ENCODE measurements around the gene CCDC28B. TPM values are rescaled to one million over a fixed set of nuclear protein-coding genes. Genes with fewer than 3 reads are reported as not detected.
A peak's percentile ranks its signal among the peaks of the same experiment; 100 is the strongest.

Gene CCDC28B
- total and polyA plus RNA-seq, 2 of the 13 experiments (the other 11 are each of a cell fraction or from before 2014, with no cell fraction given): 2.6 to 3.5 TPM

GRCh38 chr1:32241001-32241763, 40.8 kb downstream of the CCDC28B start (continued):
- TF ChIP-seq MNT (IDR thresholded peaks at IDR 0.05): no peak
- TF ChIP-seq ZNF740 (CRISPR knock-in tag; IDR thresholded peaks at IDR 0.05): no peak
- TF ChIP-seq ZNF501 (CRISPR knock-in tag; IDR thresholded peaks at IDR 0.05): peak; percentile 51
- peak; percentile 47 for TF ChIP-seq ASH2L (IDR thresholded peaks at IDR 0.05; ENCODE audit: insufficient read length, low read depth, low read length)
- TF ChIP-seq TGIF2 (CRISPR knock-in tag; IDR thresholded peaks at IDR 0.05): peak; percentile 64; the same call in 1 of the 2 replicates
- no peak for TF ChIP-seq SUZ12 (IDR thresholded peaks at IDR 0.05; ENCODE audit: low read depth, low read length)
- peak; percentile 68; the same call in 1 of the 2 replicates for TF ChIP-seq FOXC1 (CRISPR knock-in tag; IDR thresholded peaks at IDR 0.05; ENCODE audit: borderline replicate concordance)
- TF ChIP-seq ATF7 (IDR thresholded peaks at IDR 0.05): no peak
- 0 out of 2 replicates have a peak, but pooled peaks have one; percentile 29 for TF ChIP-seq ATF7 (CRISPR knock-in tag; IDR thresholded peaks at IDR 0.05)
- peak; percentile 73; the same call in 1 of the 2 replicates for TF ChIP-seq TFAP4 (IDR thresholded peaks at IDR 0.05; ENCODE audit: borderline replicate concordance, low read depth)
- 0 out of 2 replicates have a peak, but pooled peaks have one; percentile 28 for TF ChIP-seq ZNF205 (CRISPR knock-in tag; IDR thresholded peaks at IDR 0.05)
- peak; percentile 92 for TF ChIP-seq ZNF18 (CRISPR knock-in tag; IDR thresholded peaks at IDR 0.05; ENCODE audit: insufficient replicate concordance)
- no peak for TF ChIP-seq SKI (IDR thresholded peaks at IDR 0.05; ENCODE audit: partially characterized antibody)
- TF ChIP-seq PRDM10 (CRISPR knock-in tag; IDR thresholded peaks at IDR 0.05; ENCODE audit: low read depth): no peak
- peak; percentile 65 for TF ChIP-seq ZBTB7B (CRISPR knock-in tag; IDR thresholded peaks at IDR 0.05)
- TF ChIP-seq ZNF556 (CRISPR knock-in tag; IDR thresholded peaks at IDR 0.05; ENCODE audit: borderline replicate concordance): peak; percentile 69; the same call in 1 of the 2 replicates
- 0 out of 2 replicates have a peak, but pooled peaks have one; percentile 27 for TF ChIP-seq PITX1 (CRISPR knock-in tag; IDR thresholded peaks at IDR 0.05)
- TF ChIP-seq MTA1 (CRISPR knock-in tag; IDR thresholded peaks at IDR 0.05; ENCODE audit: borderline replicate concordance): 0 out of 2 replicates have a peak, but pooled peaks have one; percentile 37
- peak; percentile 63; the same call in 1 of the 2 replicates for TF ChIP-seq GABPB1 (CRISPR knock-in tag; IDR thresholded peaks at IDR 0.05)
